Activated CD8-positive, alpha-beta memory T cell treated with anti-CD3 and anti-CD28 coated beads, Interleukin-2, amount 50 U/mL, for 4 hours (primary cell): ENCODE data around the gene HTRA3.
A peak's percentile ranks its signal among the peaks of the same experiment; 100 is the strongest.

Experiments
- DNase-seq: peaks from one replicate; pipeline ENCODE4 v3.0.0-alpha.2; 2020

Gene HTRA3

GRCh38 chr4:8315435-8316250, 46.1 kb downstream of the HTRA3 start:
- DNase-seq: no peak

- DNase-seq: no peak
Measured at GRCh38 chr4:8316251-8316771, 46.8 kb downstream of the HTRA3 start.

GRCh38 chr4:8316911-8317351, 47.4 kb downstream of the HTRA3 start:
- no peak for DNase-seq

- no peak for DNase-seq
Measured at GRCh38 chr4:8317474-8317873, 47.9 kb downstream of the HTRA3 start.

GRCh38 chr4:8318509-8318908, 49.0 kb downstream of the HTRA3 start:
- DNase-seq: no peak

GRCh38 chr4:8319061-8319460, 49.5 kb downstream of the HTRA3 start:
- no peak for DNase-seq

GRCh38 chr4:8319731-8320385, 50.3 kb downstream of the HTRA3 start:
- no peak for DNase-seq

- no peak for DNase-seq
Measured at GRCh38 chr4:8320386-8320750, 50.8 kb downstream of the HTRA3 start.

GRCh38 chr4:8321220-8321619, 51.7 kb downstream of the HTRA3 start:
- no peak for DNase-seq

- DNase-seq: no peak
Measured at GRCh38 chr4:8321771-8322170, 52.2 kb downstream of the HTRA3 start.

- no peak for DNase-seq
Measured at GRCh38 chr4:8322794-8323704, 53.5 kb downstream of the HTRA3 start.

- no peak for DNase-seq
Measured at GRCh38 chr4:8323947-8324555, 54.5 kb downstream of the HTRA3 start.

- no peak for DNase-seq
Measured at GRCh38 chr4:8324640-8325239, 55.2 kb downstream of the HTRA3 start.

GRCh38 chr4:8325291-8325973, 55.9 kb downstream of the HTRA3 start:
- DNase-seq: no peak

GRCh38 chr4:8326206-8326605, 56.7 kb downstream of the HTRA3 start:
- DNase-seq: no peak

- no peak for DNase-seq
Measured at GRCh38 chr4:8328456-8328855, 58.9 kb downstream of the HTRA3 start.

GRCh38 chr4:8328866-8329559, 59.5 kb downstream of the HTRA3 start:
- DNase-seq: peak; percentile 9

GRCh38 chr4:8329560-8329858, 60.0 kb downstream of the HTRA3 start:
- no peak for DNase-seq

- peak; percentile 7 for DNase-seq
Measured at GRCh38 chr4:8329859-8330761, 60.6 kb downstream of the HTRA3 start.
